ENCODE data around the gene ZC3H7A. TPM values are rescaled to one million over a fixed set of nuclear protein-coding genes. Genes with fewer than 3 reads are reported as not detected.

The ZC3H7A gene
- total RNA-seq, 2 experiments from 2014 or later, result 62.3 to 67.8 TPM

- DNase-seq, result no peak
- peaks cover 12% of the 10 kb centered on the region for H3K4me1 Mint-ChIP-seq (ENCODE audit: low read depth)
- no peak for ATAC-seq
- ChIA-PET CTCF (interaction anchor here (1.0 kb wide), 2 partner anchors 67 to 227 kb away, joined by 3 to 4 read pairs; no protein-coding TSS in a partner anchor), POLR2A (interaction anchor here (1.1 to 4.5 kb wide), 2 partner anchors 10 to 161 kb away, joined by 3 to 21 read pairs; partner anchors contain the start of gene RSL1D1)
- no peaks in the 10 kb centered on the region for H3K27me3 Mint-ChIP-seq
- no peaks in the 10 kb centered on the region for H3K9me3 Mint-ChIP-seq
- H3K27ac Mint-ChIP-seq, result no peak overlapping the region
- peaks cover 63% of the 10 kb centered on the region for H3K36me3 Mint-ChIP-seq (ENCODE audit: low read depth)
- intact Hi-C loops (cut with micrococcal nuclease), result no loop called here
- H3K4me3 Mint-ChIP-seq, result no peak overlapping the region
- no peak for TF ChIP-seq CTCF (IDR thresholded peaks at IDR 0.05)
Measured at GRCh38 chr16:11841026-11841425, 44.0 kb upstream of the ZC3H7A start.

GRCh38 chr16:11836650-11837244 lies 39.7 kb upstream of the ZC3H7A start:
- intact Hi-C loops (cut with micrococcal nuclease), result no loop called here
- no peak for ATAC-seq
- no peak overlapping the region for H3K4me3 Mint-ChIP-seq
- TF ChIP-seq CTCF (IDR thresholded peaks at IDR 0.05), result no peak
- H3K27ac Mint-ChIP-seq, result no peak overlapping the region
- ChIA-PET POLR2A (no interaction called here), CTCF (interaction anchor here (1.5 kb wide), 1 partner anchor 9 kb away, joined by 3 read pairs; no protein-coding TSS in a partner anchor)
- no peak for DNase-seq
- H3K27me3 Mint-ChIP-seq, result no peaks in the 10 kb centered on the region
- H3K9me3 Mint-ChIP-seq, result no peaks in the 10 kb centered on the region
- H3K4me1 Mint-ChIP-seq (ENCODE audit: low read depth), result no peaks in the 10 kb centered on the region
- H3K36me3 Mint-ChIP-seq (ENCODE audit: low read depth), result peaks cover 38% of the 10 kb centered on the region

DNA sequence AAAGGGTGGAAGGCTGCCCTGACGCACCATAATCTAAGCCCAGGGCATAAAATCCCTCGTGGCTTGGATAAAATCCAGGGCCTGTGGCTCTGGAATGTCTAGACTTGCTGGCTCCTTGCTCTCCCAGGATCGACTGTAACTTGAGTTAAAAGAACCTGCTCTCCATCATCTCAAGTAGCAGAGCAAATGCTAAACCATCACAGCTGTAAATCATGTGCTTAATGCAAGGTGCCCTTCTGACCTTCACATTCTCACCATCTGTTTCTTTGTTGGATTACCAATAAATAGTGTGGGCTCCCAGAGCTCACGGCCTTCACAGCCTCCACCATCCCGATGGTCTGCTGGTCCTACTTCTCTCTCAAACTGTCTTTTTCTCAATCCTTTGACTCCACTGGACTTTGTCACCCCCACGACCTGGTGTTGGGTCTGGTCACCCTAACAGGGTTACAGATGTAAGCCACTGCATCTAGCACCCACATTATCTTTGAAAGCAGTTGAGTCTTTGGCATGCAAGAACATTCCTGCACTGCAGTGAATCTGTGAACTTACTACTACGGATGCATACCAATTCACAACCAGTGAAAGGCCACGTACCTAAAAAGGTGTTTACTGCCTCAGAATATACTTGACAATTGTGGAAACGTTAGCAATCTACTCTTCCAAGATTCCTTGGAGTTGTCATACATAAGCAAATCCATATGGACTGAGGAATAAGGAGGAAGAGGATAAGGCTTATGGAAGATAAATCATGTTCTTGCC lies 39.0 kb upstream of the ZC3H7A start:
- no peak overlapping the region for H3K27ac Mint-ChIP-seq
- DNase-seq (no peak), ATAC-seq (no peak)
- peaks cover 34% of the 10 kb centered on the region for H3K36me3 Mint-ChIP-seq (ENCODE audit: low read depth)
- no peaks in the 10 kb centered on the region for H3K9me3 Mint-ChIP-seq
- H3K27me3 Mint-ChIP-seq, result no peaks in the 10 kb centered on the region
- ChIA-PET CTCF (interaction anchor here (1.5 kb wide), 1 partner anchor 8 kb away, joined by 3 read pairs; no protein-coding TSS in a partner anchor), POLR2A (no interaction called here)
- intact Hi-C loops (cut with micrococcal nuclease), result no loop called here
- no peak for TF ChIP-seq CTCF (IDR thresholded peaks at IDR 0.05)
- H3K4me3 Mint-ChIP-seq, result no peak overlapping the region
- H3K4me1 Mint-ChIP-seq (ENCODE audit: low read depth), result no peaks in the 10 kb centered on the region

DNA sequence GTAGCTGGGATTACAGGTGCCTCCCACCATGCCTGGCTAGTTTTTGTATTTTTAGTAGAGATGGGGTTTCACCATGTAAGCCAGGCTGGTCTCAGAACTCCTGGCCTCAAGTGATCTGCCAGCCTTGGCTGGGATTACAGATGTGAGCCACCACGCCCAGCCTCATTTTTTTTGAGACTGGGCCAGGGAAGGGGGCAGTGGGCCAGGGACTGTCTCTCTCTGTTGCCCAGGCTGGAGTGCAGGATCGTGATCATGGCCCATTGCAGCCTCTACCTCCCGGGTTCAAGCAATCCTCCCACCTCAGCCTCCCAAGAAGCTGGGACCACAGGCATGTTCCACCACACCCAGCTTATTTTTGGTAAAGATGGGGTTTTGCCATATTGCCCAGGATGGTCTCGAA lies 38.3 kb upstream of the ZC3H7A start:
- CTCF ChIA-PET, result interaction anchor here (0.6 to 1.3 kb wide), 2 partner anchors 121 to 1061 kb away, joined by 3 to 5 read pairs; no protein-coding TSS in a partner anchor
- POLR2A ChIA-PET, result interaction anchor here (0.8 to 1.5 kb wide), 3 partner anchors 8 to 44 kb away, joined by 3 to 4 read pairs (median 3); no protein-coding TSS in a partner anchor
- ATAC-seq (no peak), DNase-seq (no peak)
- no peak for TF ChIP-seq CTCF (IDR thresholded peaks at IDR 0.05)
- H3K27me3 Mint-ChIP-seq, result no peaks in the 10 kb centered on the region
- intact Hi-C loops (cut with micrococcal nuclease), result no loop called here
- H3K27ac Mint-ChIP-seq, result no peak overlapping the region
- H3K36me3 Mint-ChIP-seq (ENCODE audit: low read depth), result peaks cover 30% of the 10 kb centered on the region
- no peak overlapping the region for H3K4me3 Mint-ChIP-seq
- no peaks in the 10 kb centered on the region for H3K4me1 Mint-ChIP-seq (ENCODE audit: low read depth)
- H3K9me3 Mint-ChIP-seq, result no peaks in the 10 kb centered on the region
